GM12801 (cell line): ENCODE results near the gene COL8A1.

ENCODE experiments used
- TF ChIP-seq, protein P1 (sequence below): IDR thresholded peaks from one replicate; pipeline ENCODE4 v1.5.1; 2011; ENCODE audit warnings: control low read depth; ENCODE audit not compliant: insufficient read length; ENCODE audit errors: extremely low read depth

Gene COL8A1

GRCh38 chr3:99716463-99716995 lies 78.1 kb downstream of the COL8A1 start:
- TF ChIP-seq, protein P1, sequence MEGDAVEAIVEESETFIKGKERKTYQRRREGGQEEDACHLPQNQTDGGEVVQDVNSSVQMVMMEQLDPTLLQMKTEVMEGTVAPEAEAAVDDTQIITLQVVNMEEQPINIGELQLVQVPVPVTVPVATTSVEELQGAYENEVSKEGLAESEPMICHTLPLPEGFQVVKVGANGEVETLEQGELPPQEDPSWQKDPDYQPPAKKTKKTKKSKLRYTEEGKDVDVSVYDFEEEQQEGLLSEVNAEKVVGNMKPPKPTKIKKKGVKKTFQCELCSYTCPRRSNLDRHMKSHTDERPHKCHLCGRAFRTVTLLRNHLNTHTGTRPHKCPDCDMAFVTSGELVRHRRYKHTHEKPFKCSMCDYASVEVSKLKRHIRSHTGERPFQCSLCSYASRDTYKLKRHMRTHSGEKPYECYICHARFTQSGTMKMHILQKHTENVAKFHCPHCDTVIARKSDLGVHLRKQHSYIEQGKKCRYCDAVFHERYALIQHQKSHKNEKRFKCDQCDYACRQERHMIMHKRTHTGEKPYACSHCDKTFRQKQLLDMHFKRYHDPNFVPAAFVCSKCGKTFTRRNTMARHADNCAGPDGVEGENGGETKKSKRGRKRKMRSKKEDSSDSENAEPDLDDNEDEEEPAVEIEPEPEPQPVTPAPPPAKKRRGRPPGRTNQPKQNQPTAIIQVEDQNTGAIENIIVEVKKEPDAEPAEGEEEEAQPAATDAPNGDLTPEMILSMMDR = no peak

DNA sequence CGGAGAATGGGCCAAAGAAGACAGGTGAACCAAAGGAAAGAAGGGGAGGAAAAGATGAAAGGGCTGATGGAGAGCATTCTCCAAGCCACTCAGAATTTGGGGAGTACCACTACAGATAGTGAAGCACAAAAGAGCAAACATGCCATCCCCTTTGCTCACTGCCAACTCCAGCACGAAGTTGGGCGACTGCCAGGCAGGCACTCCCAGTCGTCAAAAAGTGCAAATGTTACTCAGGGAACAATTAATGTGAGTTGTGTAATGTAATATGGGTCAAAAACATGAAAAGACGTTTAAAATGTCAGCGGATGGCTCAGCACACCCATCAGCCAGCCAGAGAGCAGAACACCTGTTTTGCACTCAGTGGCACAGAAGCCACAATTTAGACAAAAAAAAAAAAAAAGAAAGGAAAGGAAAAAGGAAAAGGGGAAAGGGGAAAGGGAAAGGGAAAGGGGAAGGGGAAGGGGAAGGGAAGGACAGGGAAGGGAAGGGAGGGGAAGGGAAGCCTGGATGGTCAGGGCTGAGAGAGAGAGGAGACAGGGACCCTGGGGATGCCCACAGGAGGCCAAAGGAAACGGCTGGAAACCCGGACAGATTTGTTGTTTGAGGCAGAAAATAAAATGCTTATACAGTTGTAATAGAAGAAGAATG lies 82.7 kb downstream of the COL8A1 start:
- TF ChIP-seq, protein P1 = no peak

DNA sequence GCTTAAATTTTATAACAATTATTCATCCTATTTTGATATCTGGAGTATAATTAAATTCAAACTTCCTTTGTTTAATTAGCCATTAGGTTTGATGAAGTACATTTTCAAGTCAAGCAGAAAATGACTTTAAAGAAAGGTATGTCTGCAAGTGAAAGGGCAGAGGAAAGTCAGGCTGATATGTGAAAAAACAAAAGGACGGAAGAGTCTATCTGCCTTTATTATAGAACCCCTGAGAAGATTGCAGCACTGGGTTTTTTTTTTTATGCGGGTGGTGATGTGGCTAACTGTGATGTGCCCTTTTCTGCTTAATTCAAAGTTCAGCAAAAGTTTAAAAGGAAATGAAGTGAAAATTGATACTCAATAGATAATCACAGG lies 83.2 kb downstream of the COL8A1 start:
- TF ChIP-seq, protein P1 = no peak

DNA sequence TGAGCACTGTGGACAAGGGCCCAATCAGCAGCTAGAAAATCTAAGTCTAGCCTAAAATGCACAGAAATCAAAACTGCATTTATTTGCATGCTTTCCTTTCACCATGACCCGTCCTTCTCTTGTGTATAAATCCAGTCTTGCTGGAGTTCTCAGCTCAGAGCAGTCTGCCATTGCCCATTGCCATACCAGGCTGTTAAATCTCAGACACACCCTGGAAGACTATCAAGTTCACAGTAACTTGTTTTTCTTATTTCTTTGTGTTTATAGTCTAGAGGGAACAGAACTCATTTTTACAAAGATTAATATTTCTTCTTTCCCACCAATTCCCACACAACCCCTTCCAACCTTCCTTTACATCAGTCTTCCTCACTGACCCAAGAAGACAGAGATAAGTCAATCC lies 85.9 kb downstream of the COL8A1 start:
- TF ChIP-seq, protein P1 = no peak

DNA sequence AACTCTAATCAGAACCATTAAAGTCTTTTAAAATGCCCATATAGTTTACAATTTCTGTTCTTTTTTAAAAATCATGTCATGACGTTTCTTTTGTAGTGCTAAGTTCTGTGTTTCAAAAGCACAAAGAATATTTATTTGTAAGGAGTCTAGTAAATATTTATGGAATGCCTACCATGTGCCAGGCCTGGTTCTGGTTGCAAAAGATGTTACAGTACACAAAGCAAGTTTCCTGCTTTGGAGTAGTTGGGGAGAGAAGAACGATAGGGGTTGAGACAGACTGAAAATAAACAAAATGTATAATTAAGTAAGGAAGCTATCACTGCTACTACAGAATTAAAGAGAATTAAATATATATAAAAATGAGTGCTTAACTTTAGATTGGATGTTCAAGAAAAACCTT lies 92.5 kb downstream of the COL8A1 start:
- TF ChIP-seq, protein P1 = no peak

GRCh38 chr3:99731499-99731898 lies 93.1 kb downstream of the COL8A1 start:
- TF ChIP-seq, protein P1 = no peak

- TF ChIP-seq, protein P1 = no peak
Measured at GRCh38 chr3:99741588-99741987, 103.2 kb downstream of the COL8A1 start.
